GM18507 (cell line): ENCODE data around the gene CCDC69.
"Not testable (repeated sequence)": the region's sequence is repeated elsewhere in the genome, so short reads cannot be mapped to it uniquely, and the experiment has no call there.

Source experiments
- DNase-seq: peaks from one replicate; pipeline ENCODE4 v3.0.0; 2011; ENCODE audit warnings: low read depth; ENCODE audit not compliant: insufficient read length; ENCODE audit errors: extremely low spot score
- FAIRE-seq: peaks from 2 replicates; lab custom pipeline; 2011; peaks lifted over from hg19 to GRCh38; lab: Jason Lieb, UNC

Gene CCDC69

GRCh38 chr5:151223447-151224264 lies at the start of gene CCDC69:
Gene CCDC69, minus strand, starts transcription at chr5:151224092. Its CDS starts 122 bp downstream, at chr5:151223970.
- peak; percentile 48 for FAIRE-seq
- DNase-seq: no peak

- no peak for FAIRE-seq
- DNase-seq: no peak
These were observed 47.4 kb upstream of the CCDC69 start for GRCh38 chr5:151271336-151271735.

GRCh38 chr5:151270599-151270998 lies 46.7 kb upstream of the CCDC69 start:
- FAIRE-seq: peak; percentile 76
- no peak for DNase-seq

GRCh38 chr5:151267491-151268260 lies 43.8 kb upstream of the CCDC69 start:
- no peak for DNase-seq
- FAIRE-seq: no peak

- FAIRE-seq (no peak), DNase-seq (no peak)
These were observed 40.2 kb upstream of the CCDC69 start for GRCh38 chr5:151264113-151264512.

- no peak for FAIRE-seq
- DNase-seq: no peak
These were observed 38.6 kb upstream of the CCDC69 start for GRCh38 chr5:151262532-151262931.

GRCh38 chr5:151259931-151260330 lies 36.0 kb upstream of the CCDC69 start:
- FAIRE-seq (no peak), DNase-seq (no peak)

GRCh38 chr5:151258816-151259215 lies 34.9 kb upstream of the CCDC69 start:
- DNase-seq: no peak
- FAIRE-seq: peak; percentile 36

GRCh38 chr5:151258201-151258611 lies 34.3 kb upstream of the CCDC69 start:
- FAIRE-seq: no peak
- DNase-seq: no peak

GRCh38 chr5:151257731-151258181 lies 33.9 kb upstream of the CCDC69 start:
- peak; percentile 91 for FAIRE-seq
- DNase-seq: no peak

- peak; percentile 98 for FAIRE-seq
- peak; percentile 47 for DNase-seq
These were observed 31.9 kb upstream of the CCDC69 start for GRCh38 chr5:151255621-151256286.

- DNase-seq, FAIRE-seq: not testable (repeated sequence)
These were observed 31.1 kb upstream of the CCDC69 start for GRCh38 chr5:151254990-151255389.

- FAIRE-seq (peak; percentile 51), DNase-seq (no peak)
These were observed 30.7 kb upstream of the CCDC69 start for GRCh38 chr5:151254556-151254955.

GRCh38 chr5:151253605-151253950 lies 29.7 kb upstream of the CCDC69 start:
- FAIRE-seq: peak; percentile 50

GRCh38 chr5:151252762-151253604 lies 29.1 kb upstream of the CCDC69 start, which contains the start of gene GM2A:
Gene GM2A, plus strand, starts transcription at chr5:151253185. Its CDS starts 32 bp downstream, at chr5:151253217.
- peak; percentile 87 for DNase-seq
- FAIRE-seq: peak; percentile 99

More at GRCh38 chr5:151253605-151253950, 29.7 kb upstream of the CCDC69 start:
- DNase-seq: no peak

GRCh38 chr5:151251621-151252020 lies 27.7 kb upstream of the CCDC69 start:
- DNase-seq (no peak), FAIRE-seq (peak; percentile 35)

- FAIRE-seq: peak; percentile 72
- DNase-seq: no peak
These were observed 27.2 kb upstream of the CCDC69 start for GRCh38 chr5:151251001-151251551.

GRCh38 chr5:151250346-151251000 lies 26.6 kb upstream of the CCDC69 start:
- FAIRE-seq (no peak), DNase-seq (no peak)
